SK-N-SH (cell line): ENCODE data around the gene DIS3L2. TPM values are rescaled to one million over a fixed set of nuclear protein-coding genes. Genes with fewer than 3 reads are reported as not detected.

Experiments used
- CTCF ChIA-PET: fragments of 300-600, 350-600 bp; formaldehyde crosslinking; extraction: SDS; loops from one replicate; lab custom pipeline; 2021; lab: Yijun Ruan, JAX
- POLR2A ChIA-PET: fragments of 350-600 bp; sonication (Branson Sonifier 250); formaldehyde crosslinking; extraction: SDS; loops from one replicate; lab custom pipeline; 2020; ENCODE audit warnings: antibody characterized with exemption, inconsistent platforms; lab: Yijun Ruan, JAX
- DNase-seq: peaks from one replicate; pipeline ENCODE4 v3.0.0; 2012
- H2AFZ ChIP-seq: fragments of 200-600 bp; sonication (generic); 2 replicates; pipeline ENCODE4 v1.8.1; 2016; ENCODE audit warnings: antibody characterized with exemption, mild to moderate bottlenecking, low read depth
- H3F3A ChIP-seq: fragments of 200-600 bp; sonication (generic); replicated peaks from 2 replicates; pipeline ENCODE3; 2016; ENCODE audit warnings: antibody characterized with exemption, mild to moderate bottlenecking; ENCODE audit not compliant: insufficient read depth
- H3K27ac ChIP-seq, 2 experiments: fragments of 200-500 bp in 1 of 2; fragments of 200-600 bp in 1 of 2; sonication (Bioruptor generic) in 1 of 2; sonication (generic), shearing (Covaris generic) in 1 of 2; 2 replicates each; pipeline versions ENCODE4 v1.5.1 to v1.6.1; 2014 to 2016; ENCODE audit warnings: low read depth in 2 of 2, inconsistent platforms in 1 of 2, low read length in 1 of 2, mild to moderate bottlenecking in 1 of 2, mixed read lengths in 1 of 2
- H3K27me3 ChIP-seq: fragments of 200-600 bp; sonication (generic), shearing (Covaris generic); 2 replicates; pipeline ENCODE4 v1.6.1; 2016; ENCODE audit warnings: mixed run types; ENCODE audit not compliant: insufficient read depth
- H3K36me3 ChIP-seq, 2 experiments: fragments of 200-500 bp in 1 of 2; fragments of 200-600 bp in 1 of 2; sonication (Bioruptor generic) in 1 of 2; sonication (generic) in 1 of 2; replicated peaks in 1 of 2; 2 replicates each; pipeline versions ENCODE3 to v1.5.1; 2014 to 2016; ENCODE audit warnings: low read length in 1 of 2, mild to moderate bottlenecking in 1 of 2; ENCODE audit not compliant: insufficient read depth in 2 of 2, control insufficient read depth in 1 of 2
- H3K4me1 ChIP-seq, 2 experiments: fragments of 200-500 bp in 1 of 2; fragments of 200-600 bp in 1 of 2; sonication (Bioruptor generic) in 1 of 2; sonication (generic), shearing (Covaris generic) in 1 of 2; 2 replicates each; pipeline versions ENCODE4 v1.5.1 to v1.6.1; 2014 to 2016; ENCODE audit warnings: low read depth in 1 of 2, low read length in 1 of 2, mixed run types in 1 of 2; ENCODE audit not compliant: insufficient read depth in 2 of 2, control insufficient read depth in 1 of 2
- H3K4me2 ChIP-seq: fragments of 200-600 bp; sonication (generic), shearing (Covaris generic); 2 replicates; pipeline ENCODE4 v1.6.1; 2017; ENCODE audit warnings: mixed run types
- H3K4me3 ChIP-seq, 2 experiments: fragments of 200-500 bp in 1 of 2; fragments of 200-600 bp in 1 of 2; sonication (Bioruptor generic) in 1 of 2; sonication (generic), shearing (Covaris generic) in 1 of 2; 2 replicates each; pipeline versions ENCODE4 v1.5.1 to v1.8.1; 2014 to 2016; ENCODE audit warnings: low read depth in 2 of 2, inconsistent platforms in 1 of 2, low read length in 1 of 2, mild to moderate bottlenecking in 1 of 2, mixed read lengths in 1 of 2, moderate library complexity in 1 of 2
- H3K79me2 ChIP-seq: fragments of 200-600 bp; sonication (generic); 2 replicates; pipeline ENCODE4 v1.8.1; 2017; ENCODE audit warnings: mild to moderate bottlenecking; ENCODE audit not compliant: insufficient read depth
- H3K9ac ChIP-seq: fragments of 200-600 bp; sonication (generic); 2 replicates; pipeline ENCODE4 v1.6.1; 2017; ENCODE audit warnings: mixed run types
- H3K9me2 ChIP-seq: fragments of 200-600 bp; sonication (generic); 2 replicates; pipeline ENCODE4 v1.6.1; 2017; ENCODE audit warnings: mixed run types
- H3K9me3 ChIP-seq: fragments of 200-600 bp; sonication (generic); 2 replicates; pipeline ENCODE4 v1.6.1; 2017; ENCODE audit warnings: mixed run types, mild to moderate bottlenecking, moderate library complexity
- H4K20me1 ChIP-seq: fragments of 200-600 bp; sonication (generic); 2 replicates; pipeline ENCODE4 v1.6.1; 2017; ENCODE audit warnings: mild to moderate bottlenecking, mixed run types; ENCODE audit not compliant: insufficient read depth
- ELF1 ChIP-seq: IDR thresholded peaks from 2 replicates; pipeline ENCODE4 v1.4.0; 2012
- EP300 ChIP-seq, 2 experiments: IDR thresholded peaks; 2 replicates each; pipeline versions ENCODE4 v1.4.0 to v1.6.1; 2012; ENCODE audit warnings: borderline replicate concordance in 1 of 2, low read depth in 1 of 2, low read length in 1 of 2
- FOSL2 ChIP-seq: IDR thresholded peaks from 2 replicates; pipeline ENCODE4 v1.4.0; 2012; ENCODE audit warnings: low read depth, mild to moderate bottlenecking, moderate library complexity, borderline replicate concordance
- FOXJ3 ChIP-seq: sonication (generic); formaldehyde crosslinking; IDR thresholded peaks from 2 replicates; pipeline ENCODE4 v1.5.1; 2020; ENCODE audit warnings: mild to moderate bottlenecking, missing genetic modification reagents
- MEF2A ChIP-seq: IDR thresholded peaks from 2 replicates; pipeline ENCODE4 v1.4.0; 2012; ENCODE audit warnings: low read depth, borderline replicate concordance
- NRF1 ChIP-seq: IDR thresholded peaks from 2 replicates; pipeline ENCODE4 v1.6.1; 2012; ENCODE audit warnings: low read depth, mild to moderate bottlenecking, low read length
- SIN3A ChIP-seq: IDR thresholded peaks from 2 replicates; pipeline ENCODE4 v1.6.1; 2012; ENCODE audit warnings: low read depth, mild to moderate bottlenecking, low read length, moderate library complexity, borderline replicate concordance
- TAF1 ChIP-seq: IDR thresholded peaks from 2 replicates; pipeline ENCODE4 v1.6.1; 2012; ENCODE audit warnings: low read depth, mild to moderate bottlenecking, low read length, moderate library complexity, borderline replicate concordance
- TCF12 ChIP-seq: IDR thresholded peaks from 2 replicates; pipeline ENCODE4 v1.4.0; 2012
- TEAD4 ChIP-seq: IDR thresholded peaks from 2 replicates; pipeline ENCODE4 v1.4.0; 2012; ENCODE audit warnings: mild to moderate bottlenecking, borderline replicate concordance; ENCODE audit not compliant: insufficient read depth
- WGBS: methylation state at CpG from one replicate; pipeline ENCODE4 v1.1.6; 2017; ENCODE audit warnings: low lambda C conversion rate; 5-methylcytosine and 5-hydroxymethylcytosine counted together
- polyA plus RNA-seq, 3 experiments: library from polyadenylated mRNA; depleted of rRNA; stranded (reverse); fragments of >200 nt; gene quantifications; 2 replicates each; pipeline ENCODE4 v1.2.3, GENCODE V29; 2012
- TF ChIP-seq, protein P1 (sequence below): IDR thresholded peaks from 2 replicates; pipeline ENCODE4 v1.6.1; 2012; ENCODE audit warnings: mild to moderate bottlenecking, low read depth, low read length, moderate library complexity
- TF ChIP-seq, protein P2 (sequence below): IDR thresholded peaks from 2 replicates; pipeline ENCODE4; 2012
- TF ChIP-seq, protein P3 (sequence below): IDR thresholded peaks from 2 replicates; pipeline ENCODE4 v1.4.0; 2012; ENCODE audit warnings: low read depth
- TF ChIP-seq, protein P4 (sequence below): fragments of 200-600 bp; sonication (generic); IDR thresholded peaks from 2 replicates; pipeline ENCODE4 v1.6.1; 2017; ENCODE audit warnings: antibody characterized with exemption, mild to moderate bottlenecking, moderate library complexity
- TF ChIP-seq, protein P5 (sequence below): IDR thresholded peaks from 2 replicates; pipeline ENCODE4 v1.4.0; 2012; ENCODE audit warnings: low read depth, borderline replicate concordance

The DIS3L2 gene
- polyA plus RNA-seq, 1 of the 3 experiments (the other 2 are of a cell fraction) = 17.9 TPM

DNA sequence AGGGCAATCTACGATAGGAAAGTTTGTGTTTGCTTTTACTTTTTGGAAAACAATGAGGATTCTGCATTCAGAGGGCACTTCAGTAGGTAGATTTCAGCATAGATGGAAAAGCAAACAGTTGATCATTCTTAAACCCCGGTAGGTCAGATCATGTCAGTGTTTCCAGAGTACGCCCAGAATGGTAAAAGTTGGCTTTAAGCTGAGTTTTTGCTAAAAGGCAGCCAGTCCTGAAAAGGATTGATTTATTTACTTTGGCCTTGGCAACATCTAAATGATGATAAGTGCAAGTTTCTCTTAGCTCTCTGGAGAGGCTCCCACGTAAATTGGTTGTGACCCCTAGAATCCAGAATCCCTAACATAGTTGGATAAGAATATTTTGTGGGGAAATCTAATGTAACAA, 168.0 kb downstream of the DIS3L2 start (continued):
- TF ChIP-seq, protein P1, sequence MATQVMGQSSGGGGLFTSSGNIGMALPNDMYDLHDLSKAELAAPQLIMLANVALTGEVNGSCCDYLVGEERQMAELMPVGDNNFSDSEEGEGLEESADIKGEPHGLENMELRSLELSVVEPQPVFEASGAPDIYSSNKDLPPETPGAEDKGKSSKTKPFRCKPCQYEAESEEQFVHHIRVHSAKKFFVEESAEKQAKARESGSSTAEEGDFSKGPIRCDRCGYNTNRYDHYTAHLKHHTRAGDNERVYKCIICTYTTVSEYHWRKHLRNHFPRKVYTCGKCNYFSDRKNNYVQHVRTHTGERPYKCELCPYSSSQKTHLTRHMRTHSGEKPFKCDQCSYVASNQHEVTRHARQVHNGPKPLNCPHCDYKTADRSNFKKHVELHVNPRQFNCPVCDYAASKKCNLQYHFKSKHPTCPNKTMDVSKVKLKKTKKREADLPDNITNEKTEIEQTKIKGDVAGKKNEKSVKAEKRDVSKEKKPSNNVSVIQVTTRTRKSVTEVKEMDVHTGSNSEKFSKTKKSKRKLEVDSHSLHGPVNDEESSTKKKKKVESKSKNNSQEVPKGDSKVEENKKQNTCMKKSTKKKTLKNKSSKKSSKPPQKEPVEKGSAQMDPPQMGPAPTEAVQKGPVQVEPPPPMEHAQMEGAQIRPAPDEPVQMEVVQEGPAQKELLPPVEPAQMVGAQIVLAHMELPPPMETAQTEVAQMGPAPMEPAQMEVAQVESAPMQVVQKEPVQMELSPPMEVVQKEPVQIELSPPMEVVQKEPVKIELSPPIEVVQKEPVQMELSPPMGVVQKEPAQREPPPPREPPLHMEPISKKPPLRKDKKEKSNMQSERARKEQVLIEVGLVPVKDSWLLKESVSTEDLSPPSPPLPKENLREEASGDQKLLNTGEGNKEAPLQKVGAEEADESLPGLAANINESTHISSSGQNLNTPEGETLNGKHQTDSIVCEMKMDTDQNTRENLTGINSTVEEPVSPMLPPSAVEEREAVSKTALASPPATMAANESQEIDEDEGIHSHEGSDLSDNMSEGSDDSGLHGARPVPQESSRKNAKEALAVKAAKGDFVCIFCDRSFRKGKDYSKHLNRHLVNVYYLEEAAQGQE = no peak
- TF ChIP-seq EP300 (IDR thresholded peaks at IDR 0.05; ENCODE audit: borderline replicate concordance in 1 of 2, low read depth in 1 of 2, low read length in 1 of 2) = no peak
- TF ChIP-seq FOXJ3 (CRISPR knock-in tag) = no peak
- TF ChIP-seq ELF1 = no peak

DNA sequence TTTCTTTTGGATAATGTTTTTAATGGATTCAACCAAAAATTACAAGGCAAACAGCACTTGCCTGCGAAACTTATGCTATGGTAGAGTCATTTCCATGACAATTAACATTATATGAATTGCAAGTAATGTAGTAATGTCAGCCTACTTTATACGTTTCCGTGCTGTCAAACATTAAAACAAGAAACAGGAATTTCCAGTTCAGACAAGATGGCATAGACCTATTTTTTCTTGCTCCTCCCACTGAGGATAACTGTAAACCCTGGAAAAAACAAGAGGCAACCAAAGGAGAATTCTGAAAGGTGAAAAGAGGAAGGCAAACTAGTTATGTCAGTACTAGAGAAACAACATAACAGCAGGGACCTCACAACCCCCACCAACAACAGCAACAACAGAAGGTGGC, 170.7 kb downstream of the DIS3L2 start:
- Histone ChIP-seq H3K9ac (no peak overlapping the region), H3K4me3 (no peak overlapping the region), H4K20me1 (no peaks in the 10 kb centered on the region), H3K27me3 (no peaks in the 10 kb centered on the region), H3K79me2 (no peaks in the 10 kb centered on the region), H3K9me3 (no peaks in the 10 kb centered on the region), H3K4me1 (peaks cover 0 to 3% of the 10 kb centered on the region in 2 experiments; a peak in 1 of 4 replicates), H3K9me2 (no peaks in the 10 kb centered on the region), H3F3A (no peaks in the 10 kb centered on the region), H3K36me3 (peaks cover 15 to 26% of the 10 kb centered on the region in 2 experiments), H3K27ac (no peak overlapping the region), H3K4me2 (no peak overlapping the region), H2AFZ (no peak overlapping the region)
- POLR2A ChIA-PET = no interaction called here
- no peak for DNase-seq
- 93% methylated on average over 3 of the region's 3 CpGs for WGBS
- TF ChIP-seq MEF2A (no peak), FOSL2 (no peak), NRF1 (no peak), SIN3A (no peak), TAF1 (no peak), TEAD4 (no peak), TCF12 (no peak)
- TF ChIP-seq, protein P2, sequence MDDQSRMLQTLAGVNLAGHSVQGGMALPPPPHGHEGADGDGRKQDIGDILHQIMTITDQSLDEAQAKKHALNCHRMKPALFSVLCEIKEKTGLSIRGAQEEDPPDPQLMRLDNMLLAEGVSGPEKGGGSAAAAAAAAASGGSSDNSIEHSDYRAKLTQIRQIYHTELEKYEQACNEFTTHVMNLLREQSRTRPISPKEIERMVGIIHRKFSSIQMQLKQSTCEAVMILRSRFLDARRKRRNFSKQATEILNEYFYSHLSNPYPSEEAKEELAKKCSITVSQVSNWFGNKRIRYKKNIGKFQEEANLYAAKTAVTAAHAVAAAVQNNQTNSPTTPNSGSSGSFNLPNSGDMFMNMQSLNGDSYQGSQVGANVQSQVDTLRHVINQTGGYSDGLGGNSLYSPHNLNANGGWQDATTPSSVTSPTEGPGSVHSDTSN = no peak
- TF ChIP-seq, protein P3, sequence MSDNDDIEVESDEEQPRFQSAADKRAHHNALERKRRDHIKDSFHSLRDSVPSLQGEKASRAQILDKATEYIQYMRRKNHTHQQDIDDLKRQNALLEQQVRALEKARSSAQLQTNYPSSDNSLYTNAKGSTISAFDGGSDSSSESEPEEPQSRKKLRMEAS = no peak
- TF ChIP-seq, protein P4, sequence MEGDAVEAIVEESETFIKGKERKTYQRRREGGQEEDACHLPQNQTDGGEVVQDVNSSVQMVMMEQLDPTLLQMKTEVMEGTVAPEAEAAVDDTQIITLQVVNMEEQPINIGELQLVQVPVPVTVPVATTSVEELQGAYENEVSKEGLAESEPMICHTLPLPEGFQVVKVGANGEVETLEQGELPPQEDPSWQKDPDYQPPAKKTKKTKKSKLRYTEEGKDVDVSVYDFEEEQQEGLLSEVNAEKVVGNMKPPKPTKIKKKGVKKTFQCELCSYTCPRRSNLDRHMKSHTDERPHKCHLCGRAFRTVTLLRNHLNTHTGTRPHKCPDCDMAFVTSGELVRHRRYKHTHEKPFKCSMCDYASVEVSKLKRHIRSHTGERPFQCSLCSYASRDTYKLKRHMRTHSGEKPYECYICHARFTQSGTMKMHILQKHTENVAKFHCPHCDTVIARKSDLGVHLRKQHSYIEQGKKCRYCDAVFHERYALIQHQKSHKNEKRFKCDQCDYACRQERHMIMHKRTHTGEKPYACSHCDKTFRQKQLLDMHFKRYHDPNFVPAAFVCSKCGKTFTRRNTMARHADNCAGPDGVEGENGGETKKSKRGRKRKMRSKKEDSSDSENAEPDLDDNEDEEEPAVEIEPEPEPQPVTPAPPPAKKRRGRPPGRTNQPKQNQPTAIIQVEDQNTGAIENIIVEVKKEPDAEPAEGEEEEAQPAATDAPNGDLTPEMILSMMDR = no peak
- TF ChIP-seq, protein P5, sequence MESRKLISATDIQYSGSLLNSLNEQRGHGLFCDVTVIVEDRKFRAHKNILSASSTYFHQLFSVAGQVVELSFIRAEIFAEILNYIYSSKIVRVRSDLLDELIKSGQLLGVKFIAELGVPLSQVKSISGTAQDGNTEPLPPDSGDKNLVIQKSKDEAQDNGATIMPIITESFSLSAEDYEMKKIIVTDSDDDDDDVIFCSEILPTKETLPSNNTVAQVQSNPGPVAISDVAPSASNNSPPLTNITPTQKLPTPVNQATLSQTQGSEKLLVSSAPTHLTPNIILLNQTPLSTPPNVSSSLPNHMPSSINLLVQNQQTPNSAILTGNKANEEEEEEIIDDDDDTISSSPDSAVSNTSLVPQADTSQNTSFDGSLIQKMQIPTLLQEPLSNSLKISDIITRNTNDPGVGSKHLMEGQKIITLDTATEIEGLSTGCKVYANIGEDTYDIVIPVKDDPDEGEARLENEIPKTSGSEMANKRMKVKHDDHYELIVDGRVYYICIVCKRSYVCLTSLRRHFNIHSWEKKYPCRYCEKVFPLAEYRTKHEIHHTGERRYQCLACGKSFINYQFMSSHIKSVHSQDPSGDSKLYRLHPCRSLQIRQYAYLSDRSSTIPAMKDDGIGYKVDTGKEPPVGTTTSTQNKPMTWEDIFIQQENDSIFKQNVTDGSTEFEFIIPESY = no peak
- CTCF ChIA-PET = interaction anchor here (1.0 kb wide), 1 partner anchor 10 kb away, joined by 3 read pairs; no protein-coding TSS in a partner anchor
